HepG2 (cell line): ENCODE results near the gene GNG13. TPM values are rescaled to one million over a fixed set of nuclear protein-coding genes. Genes with fewer than 3 reads are reported as not detected.

Experiments used
- ATAC-seq: fragments of 200-7000 bp; cut with Tn5 transposase; 3 replicates; pipeline ENCODE4 v1.9.1; 2020; ENCODE audit warnings: mild to moderate bottlenecking, moderate library complexity
- BruUV-seq: library from RNA; stranded (reverse); fragments of 400-500 nt; replicated peaks from 2 replicates; lab custom pipeline; 2021; lab: Mats Ljungman, UMichigan
- CTCF ChIA-PET: fragments of 300-600 bp; formaldehyde crosslinking; extraction: SDS; loops from one replicate; lab custom pipeline; 2021; ENCODE audit warnings: low total read pairs, inconsistent platforms, low intra/inter-chr PET ratio; lab: Yijun Ruan, JAX
- POLR2A ChIA-PET: fragments of 350-600 bp; sonication (Branson Sonifier 250); formaldehyde crosslinking; loops from one replicate; lab custom pipeline; 2020; ENCODE audit warnings: antibody characterized with exemption, inconsistent platforms; lab: Yijun Ruan, JAX
- DNase-seq: peaks from one replicate; pipeline ENCODE4 v3.0.0-alpha.2; 2015; ENCODE audit warnings: low spot score
- FAIRE-seq: peaks from 3 replicates; lab custom pipeline; 2011; peaks lifted over from hg19 to GRCh38; lab: Jason Lieb, UNC
- H2AFZ ChIP-seq: one replicate; pipeline ENCODE4 v1.6.1; 2011; ENCODE audit warnings: low read length, inconsistent platforms
- H3K27ac ChIP-seq: fragments of 300-600 bp; 3 replicates; pipeline ENCODE4 v1.8.0; 2011; ENCODE audit warnings: mixed run types, mild to moderate bottlenecking, mixed read lengths, low read length, inconsistent platforms; ENCODE audit not compliant: insufficient read depth; ENCODE audit errors: extremely low read length
- H3K27me3 ChIP-seq, 2 experiments: fragments of 200-600 bp in 1 of 2; 2 replicates in 1 of 2; 3 replicates in 1 of 2; pipeline versions ENCODE4 v1.6.0 to v1.8.0; 2011; ENCODE audit warnings: low read length in 2 of 2, mild to moderate bottlenecking in 2 of 2, moderate library complexity in 2 of 2, inconsistent platforms in 1 of 2; ENCODE audit not compliant: insufficient read depth in 2 of 2, control insufficient read depth in 1 of 2
- H3K36me3 ChIP-seq, 2 experiments: fragments of 200-600 bp in 1 of 2; replicated peaks in 1 of 2; 2 replicates in 1 of 2; 3 replicates in 1 of 2; pipeline versions ENCODE4 v1.5.1 to v1.8.0; 2011; ENCODE audit warnings: low read length in 2 of 2, inconsistent platforms in 1 of 2; ENCODE audit not compliant: insufficient read depth in 2 of 2, control insufficient read depth in 1 of 2
- H3K4me1 ChIP-seq: 2 replicates; pipeline ENCODE4 v1.5.1; 2012; ENCODE audit warnings: low read length, inconsistent platforms; ENCODE audit not compliant: insufficient read depth
- H3K4me2 ChIP-seq: 2 replicates; pipeline ENCODE4 v1.6.0; 2011; ENCODE audit warnings: low read depth, low read length, inconsistent platforms
- H3K4me3 ChIP-seq, 3 experiments: fragments of 200-600 bp in 1 of 3; sonication (generic), shearing (Covaris generic) in 1 of 3; replicated peaks in 1 of 3; 2 replicates each; pipeline ENCODE4 v1.5.1; 2011 to 2016; ENCODE audit warnings: low read length in 3 of 3, inconsistent platforms in 2 of 3, low read depth in 2 of 3, mild to moderate bottlenecking in 2 of 3, control low read depth in 1 of 3, mixed read lengths in 1 of 3; ENCODE audit not compliant: insufficient read depth in 1 of 3
- H3K79me2 ChIP-seq: one replicate; pipeline ENCODE4 v1.6.1; 2011; ENCODE audit warnings: low read length, inconsistent platforms; ENCODE audit not compliant: insufficient read depth
- H3K9ac ChIP-seq: 2 replicates; pipeline ENCODE4 v1.6.0; 2011; ENCODE audit warnings: mild to moderate bottlenecking, low read depth, low read length, inconsistent platforms; ENCODE audit not compliant: insufficient read depth
- H3K9me3 ChIP-seq: 2 replicates; pipeline ENCODE4 v1.5.1; 2012; ENCODE audit warnings: mild to moderate bottlenecking, low read length
- H4K20me1 ChIP-seq: 2 replicates; pipeline ENCODE4 v1.6.0; 2011; ENCODE audit warnings: inconsistent platforms, mild to moderate bottlenecking, low read length, moderate library complexity; ENCODE audit not compliant: insufficient read depth
- ARNTL ChIP-seq: sonication (generic); formaldehyde crosslinking; IDR thresholded peaks from 2 replicates; pipeline ENCODE4 v1.4.0; 2020; ENCODE audit warnings: mild to moderate bottlenecking, missing genetic modification reagents
- FIP1L1 ChIP-seq: fragments of 200-400 bp; formaldehyde crosslinking; IDR thresholded peaks from 2 replicates; pipeline ENCODE4 v1.6.1; 2018; ENCODE audit warnings: low read depth, mild to moderate bottlenecking, low read length, moderate library complexity, borderline replicate concordance; ENCODE audit not compliant: insufficient read depth
- JARID2 ChIP-seq: sonication (generic); formaldehyde crosslinking; IDR thresholded peaks from 2 replicates; pipeline ENCODE4 v1.8.1; 2023; ENCODE audit warnings: missing genetic modification reagents, inconsistent platforms; ENCODE audit not compliant: insufficient replicate concordance
- NFE2 ChIP-seq: sonication (generic); formaldehyde crosslinking; IDR thresholded peaks from 2 replicates; pipeline ENCODE4 v1.4.0; 2020; ENCODE audit warnings: missing genetic modification reagents
- PAWR ChIP-seq: sonication (generic); formaldehyde crosslinking; IDR thresholded peaks from 2 replicates; pipeline ENCODE4 v1.4.0; 2020; ENCODE audit warnings: missing genetic modification reagents, mild to moderate bottlenecking, borderline replicate concordance
- ZNF33A ChIP-seq: sonication (generic); formaldehyde crosslinking; IDR thresholded peaks from 2 replicates; pipeline ENCODE4 v1.5.1; 2020; ENCODE audit warnings: missing genetic modification reagents, mild to moderate bottlenecking, moderate library complexity, borderline replicate concordance
- ZNF773 ChIP-seq: sonication (generic); formaldehyde crosslinking; IDR thresholded peaks from 2 replicates; pipeline ENCODE4 v1.4.0; 2020; ENCODE audit warnings: missing genetic modification reagents, borderline replicate concordance
- WGBS: methylation state at CpG from one replicate; pipeline ENCODE4 v1.1.6; 2017; ENCODE audit warnings: low lambda C conversion rate; 5-methylcytosine and 5-hydroxymethylcytosine counted together
- in situ Hi-C: cut with HindIII; loops from 2 replicates; pipeline ENCODE4 v1.10.0; 2017; ENCODE audit warnings: low pct_unique_long_range_greater_than_20kb; ENCODE audit not compliant: extremely low pct_ligation_motif_present
- intact Hi-C: fragments of 100-400 bp; cut with micrococcal nuclease; formaldehyde crosslinking; loops from one replicate; pipeline ENCODE4 v1.10.0; 2022; ENCODE audit not compliant: unreplicated experiment
- polyA plus RNA-seq, 8 experiments: library from polyadenylated mRNA; depleted of rRNA in 3 of 8; stranded (reverse) in 7 of 8; unstranded in 1 of 8; fragments of >200 nt; fragmentation: Illumina TruSeq in 4 of 8; extraction: Trizol in 4 of 8; gene quantifications; 2 replicates each; pipeline versions ENCODE4 v1.2.1 to v1.2.3, GENCODE V29; 2011 to 2016; ENCODE audit warnings: low read depth in 4 of 8, missing spikeins in 1 of 8, mixed read lengths in 1 of 8; ENCODE audit not compliant: insufficient read depth in 1 of 8
- total RNA-seq, 5 experiments: library from RNA; depleted of rRNA; stranded (reverse); fragments of >200 nt; fragmentation: Illumina TruSeq; extraction: Trizol; gene quantifications; 2 replicates each; pipeline ENCODE4 v1.2.3, GENCODE V29; 2016; ENCODE audit warnings: low read depth in 1 of 5
- TF ChIP-seq, protein P1 (sequence below): sonication (generic); formaldehyde crosslinking; IDR thresholded peaks from 2 replicates; pipeline ENCODE4 v1.5.1; 2020; ENCODE audit warnings: missing genetic modification reagents, mild to moderate bottlenecking, borderline replicate concordance
- TF ChIP-seq, protein P2 (sequence below): sonication (generic); formaldehyde crosslinking; IDR thresholded peaks from 2 replicates; pipeline ENCODE4 v1.5.1; 2020; ENCODE audit warnings: mild to moderate bottlenecking, missing genetic modification reagents, moderate library complexity
- TF ChIP-seq, protein P3 (sequence below): sonication (generic); formaldehyde crosslinking; IDR thresholded peaks from 2 replicates; pipeline ENCODE4 v1.4.0; 2020; ENCODE audit warnings: missing genetic modification reagents; ENCODE audit errors: not compliant biosample characterization

GNG13 gene
- total and polyA plus RNA-seq, 2 of the 13 experiments (the other 11 are each of a cell fraction or from before 2014, with no cell fraction given) = not detected

DNA sequence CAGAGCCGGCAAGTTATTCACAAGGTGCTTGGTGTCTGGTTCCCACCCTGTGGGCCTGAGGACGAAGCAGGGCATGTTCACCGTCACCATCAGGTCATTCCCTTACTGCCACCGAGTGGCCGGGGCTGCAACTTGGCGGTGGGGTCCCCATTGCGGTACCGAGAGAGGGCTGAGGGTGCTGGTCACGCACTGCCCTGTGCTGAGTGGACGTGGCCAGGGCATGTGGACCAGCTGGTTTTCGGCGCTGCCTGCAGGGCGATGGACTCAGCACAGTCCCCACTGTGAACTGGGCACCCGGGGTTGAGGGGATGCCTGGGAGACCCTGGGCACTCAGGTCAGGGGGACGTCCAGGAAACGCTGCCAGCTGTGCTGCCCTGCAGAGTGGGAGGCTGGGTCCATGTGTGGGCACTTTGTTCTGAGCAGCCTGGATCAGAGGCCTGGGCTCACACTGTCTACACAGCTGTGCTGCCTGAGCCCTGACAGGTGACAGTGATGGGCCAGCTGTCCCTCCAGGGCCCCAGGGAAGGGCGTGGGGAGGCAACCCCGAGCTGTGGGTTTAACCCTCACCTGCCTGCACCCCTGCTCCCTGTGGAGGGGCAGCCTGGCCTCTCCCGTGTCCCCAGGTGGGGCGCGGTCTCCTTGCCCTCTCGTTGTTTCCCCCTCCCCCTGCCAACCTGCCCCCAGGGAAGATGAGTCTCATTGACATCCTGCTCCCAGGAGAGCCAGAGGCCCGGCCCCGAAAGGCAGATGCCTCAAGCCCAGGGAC lies 39.3 kb upstream of the GNG13 start:
- POLR2A ChIA-PET = no interaction called here
- FAIRE-seq = no peak

More for the DNA sequence above, 39.3 kb upstream of the GNG13 start:
- no peaks in the 10 kb centered on the region for H3K36me3 ChIP-seq
- H3K4me2 ChIP-seq = no peak overlapping the region
- ATAC-seq (peak; percentile 32; the same call in 2 of the 3 replicates), DNase-seq (no peak)
- H3K79me2 ChIP-seq = no peaks in the 10 kb centered on the region
- WGBS = 34% methylated on average over 6 of the region's 24 CpGs
- no peaks in the 10 kb centered on the region for H4K20me1 ChIP-seq
- peaks cover 12 to 58% of the 10 kb centered on the region in 2 experiments for H3K27me3 ChIP-seq
- no peak overlapping the region for H2AFZ ChIP-seq
- no peak overlapping the region for H3K27ac ChIP-seq
- TF ChIP-seq, protein P1, sequence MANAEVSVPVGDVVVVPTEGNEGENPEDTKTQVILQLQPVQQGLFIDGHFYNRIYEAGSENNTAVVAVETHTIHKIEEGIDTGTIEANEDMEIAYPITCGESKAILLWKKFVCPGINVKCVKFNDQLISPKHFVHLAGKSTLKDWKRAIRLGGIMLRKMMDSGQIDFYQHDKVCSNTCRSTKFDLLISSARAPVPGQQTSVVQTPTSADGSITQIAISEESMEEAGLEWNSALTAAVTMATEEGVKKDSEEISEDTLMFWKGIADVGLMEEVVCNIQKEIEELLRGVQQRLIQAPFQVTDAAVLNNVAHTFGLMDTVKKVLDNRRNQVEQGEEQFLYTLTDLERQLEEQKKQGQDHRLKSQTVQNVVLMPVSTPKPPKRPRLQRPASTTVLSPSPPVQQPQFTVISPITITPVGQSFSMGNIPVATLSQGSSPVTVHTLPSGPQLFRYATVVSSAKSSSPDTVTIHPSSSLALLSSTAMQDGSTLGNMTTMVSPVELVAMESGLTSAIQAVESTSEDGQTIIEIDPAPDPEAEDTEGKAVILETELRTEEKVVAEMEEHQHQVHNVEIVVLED (CRISPR knock-in tag) = no peak
- no peak for TF ChIP-seq ZNF33A (CRISPR knock-in tag)
- TF ChIP-seq, protein P2, sequence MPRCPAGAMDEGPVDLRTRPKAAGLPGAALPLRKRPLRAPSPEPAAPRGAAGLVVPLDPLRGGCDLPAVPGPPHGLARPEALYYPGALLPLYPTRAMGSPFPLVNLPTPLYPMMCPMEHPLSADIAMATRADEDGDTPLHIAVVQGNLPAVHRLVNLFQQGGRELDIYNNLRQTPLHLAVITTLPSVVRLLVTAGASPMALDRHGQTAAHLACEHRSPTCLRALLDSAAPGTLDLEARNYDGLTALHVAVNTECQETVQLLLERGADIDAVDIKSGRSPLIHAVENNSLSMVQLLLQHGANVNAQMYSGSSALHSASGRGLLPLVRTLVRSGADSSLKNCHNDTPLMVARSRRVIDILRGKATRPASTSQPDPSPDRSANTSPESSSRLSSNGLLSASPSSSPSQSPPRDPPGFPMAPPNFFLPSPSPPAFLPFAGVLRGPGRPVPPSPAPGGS (CRISPR knock-in tag) = no peak
- TF ChIP-seq ARNTL (CRISPR knock-in tag) = no peak
- TF ChIP-seq JARID2 (CRISPR knock-in tag) = no peak
- no peak for TF ChIP-seq ZNF773
- TF ChIP-seq FIP1L1 = no peak
- no peak for TF ChIP-seq NFE2 (CRISPR knock-in tag)
- TF ChIP-seq, protein P3, sequence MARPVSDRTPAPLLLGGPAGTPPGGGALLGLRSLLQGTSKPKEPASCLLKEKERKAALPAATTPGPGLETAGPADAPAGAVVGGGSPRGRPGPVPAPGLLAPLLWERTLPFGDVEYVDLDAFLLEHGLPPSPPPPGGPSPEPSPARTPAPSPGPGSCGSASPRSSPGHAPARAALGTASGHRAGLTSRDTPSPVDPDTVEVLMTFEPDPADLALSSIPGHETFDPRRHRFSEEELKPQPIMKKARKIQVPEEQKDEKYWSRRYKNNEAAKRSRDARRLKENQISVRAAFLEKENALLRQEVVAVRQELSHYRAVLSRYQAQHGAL (CRISPR knock-in tag) = no peak
- no peak for TF ChIP-seq PAWR (CRISPR knock-in tag)
- BruUV-seq = no TSS peak
- in situ Hi-C loops (loop anchor here (10.0 kb wide), 1 partner anchor 55 kb away; no protein-coding TSS in a partner anchor), intact Hi-C loops (no loop called here)
- CTCF ChIA-PET = no interaction called here
- peaks cover 16% of the 10 kb centered on the region for H3K9me3 ChIP-seq
- H3K9ac ChIP-seq = no peak overlapping the region
- H3K4me3 ChIP-seq = no peak overlapping the region
- H3K4me1 ChIP-seq = no peaks in the 10 kb centered on the region
